Urinary bladder (tissue), 4 donors: ENCODE data around the gene CALR. TPM values are rescaled to one million over a fixed set of nuclear protein-coding genes. Genes with fewer than 3 reads are reported as not detected.
"Not testable (repeated sequence)": the region's sequence is repeated elsewhere in the genome, so short reads cannot be mapped to it uniquely, and the experiment has no call there.

Experiments
- DNase-seq: peaks from one replicate; pipeline ENCODE4 v3.0.0-alpha.2; 2015; ENCODE audit errors: extremely low spot score
- H3K27ac ChIP-seq: one replicate; pipeline ENCODE4 v1.5.1; 2013; ENCODE audit warnings: low read depth, mild to moderate bottlenecking, moderate library complexity
- H3K36me3 ChIP-seq: one replicate; pipeline ENCODE4 v1.6.1; 2013; ENCODE audit warnings: mild to moderate bottlenecking, moderate library complexity; ENCODE audit not compliant: insufficient read depth
- H3K4me1 ChIP-seq: one replicate; pipeline ENCODE4 v1.6.1; 2013; ENCODE audit warnings: mild to moderate bottlenecking, moderate library complexity; ENCODE audit not compliant: insufficient read depth
- H3K4me3 ChIP-seq: one replicate; pipeline ENCODE4 v1.5.1; 2013; ENCODE audit warnings: low read depth, low read length
- WGBS: extraction: QIAGEN DNeasy Blood & Tissue Kit; methylation state at CpG from one replicate; pipeline ENCODE4 v1.1.7; 2013; 5-methylcytosine and 5-hydroxymethylcytosine counted together
- polyA plus RNA-seq: library from polyadenylated mRNA; stranded (reverse); fragments of 200-250 nt; gene quantifications from one replicate; pipeline ENCODE4 v1.2.3, GENCODE V29; 2013
- total RNA-seq: library from RNA; depleted of rRNA; stranded (reverse); fragments of >200 nt; gene quantifications from one replicate; pipeline ENCODE4 v1.2.3, GENCODE V29; 2014
- donor health status: healthy with polysubstance abuse.
- donor health status: healthy.

Gene CALR
- total and polyA plus RNA-seq, 2 donors: 350 to 366 TPM

DNA sequence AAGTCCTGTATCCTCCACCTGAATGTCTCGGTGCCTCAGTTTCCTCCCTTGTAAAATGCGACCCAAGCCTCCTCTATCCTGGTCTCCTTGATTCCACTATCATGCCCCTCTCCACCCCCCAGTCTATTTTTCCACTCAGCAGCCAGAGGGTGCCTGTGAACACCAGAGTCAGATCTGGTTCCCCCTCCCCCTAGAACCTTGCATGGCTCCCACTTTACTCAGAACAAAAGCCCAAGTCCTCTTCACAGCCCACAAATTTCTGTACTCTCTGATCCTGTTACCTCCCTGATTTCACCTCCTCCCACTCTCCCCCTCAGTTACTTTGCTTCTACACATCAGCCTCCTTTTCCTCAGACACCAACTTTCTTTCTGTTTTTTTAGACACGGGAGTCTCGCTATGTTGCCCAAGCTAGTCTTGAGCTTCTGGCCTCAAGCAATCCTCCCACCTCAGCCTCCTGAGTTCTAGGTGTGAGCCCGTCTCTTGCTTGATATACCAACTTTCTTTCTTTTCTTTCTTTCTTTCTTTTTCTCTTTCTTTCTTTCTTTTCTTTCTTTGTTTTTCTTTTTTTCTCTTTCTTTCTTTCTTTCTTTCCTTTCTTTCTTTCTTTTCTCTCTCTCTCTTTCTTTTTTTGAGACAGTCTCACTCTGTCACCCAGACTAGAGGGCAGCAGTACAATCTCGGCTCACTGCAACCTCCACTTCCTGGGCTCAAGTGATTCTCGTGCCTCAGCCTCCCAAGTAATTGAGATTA is 31.8 kb downstream of the CALR start:
- H3K4me3 ChIP-seq: no peak overlapping the region
- 84% methylated on average over 7 of the region's 7 CpGs for WGBS
- no peaks in the 10 kb centered on the region for H3K36me3 ChIP-seq
- no peak for DNase-seq
- H3K4me1 ChIP-seq: no peaks in the 10 kb centered on the region
- no peak overlapping the region for H3K27ac ChIP-seq

DNA sequence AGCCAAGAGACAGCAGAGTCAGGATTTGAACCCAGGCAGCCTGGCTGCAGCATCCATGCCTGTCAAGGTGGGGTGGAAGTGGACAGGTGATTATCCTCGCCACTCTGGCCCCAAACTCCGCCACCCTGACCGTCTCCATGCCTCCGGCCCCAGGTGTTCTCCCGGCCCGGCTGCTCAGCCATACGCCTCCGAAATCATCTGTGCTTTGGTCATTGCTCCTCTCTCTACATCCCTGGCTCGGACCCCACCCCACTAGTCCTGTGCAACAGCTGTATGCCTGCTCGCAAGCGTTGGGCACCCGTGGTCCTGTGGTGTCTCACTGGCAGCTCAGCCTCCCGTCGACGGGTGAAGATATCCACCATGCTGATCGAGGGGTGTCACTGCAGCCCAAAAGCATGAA is 34.8 kb downstream of the CALR start:
- H3K4me1 ChIP-seq: no peaks in the 10 kb centered on the region
- 83% methylated on average over 16 of the region's 16 CpGs for WGBS
- H3K36me3 ChIP-seq: no peaks in the 10 kb centered on the region
- no peak for DNase-seq
- no peak overlapping the region for H3K27ac ChIP-seq
- no peak overlapping the region for H3K4me3 ChIP-seq

DNA sequence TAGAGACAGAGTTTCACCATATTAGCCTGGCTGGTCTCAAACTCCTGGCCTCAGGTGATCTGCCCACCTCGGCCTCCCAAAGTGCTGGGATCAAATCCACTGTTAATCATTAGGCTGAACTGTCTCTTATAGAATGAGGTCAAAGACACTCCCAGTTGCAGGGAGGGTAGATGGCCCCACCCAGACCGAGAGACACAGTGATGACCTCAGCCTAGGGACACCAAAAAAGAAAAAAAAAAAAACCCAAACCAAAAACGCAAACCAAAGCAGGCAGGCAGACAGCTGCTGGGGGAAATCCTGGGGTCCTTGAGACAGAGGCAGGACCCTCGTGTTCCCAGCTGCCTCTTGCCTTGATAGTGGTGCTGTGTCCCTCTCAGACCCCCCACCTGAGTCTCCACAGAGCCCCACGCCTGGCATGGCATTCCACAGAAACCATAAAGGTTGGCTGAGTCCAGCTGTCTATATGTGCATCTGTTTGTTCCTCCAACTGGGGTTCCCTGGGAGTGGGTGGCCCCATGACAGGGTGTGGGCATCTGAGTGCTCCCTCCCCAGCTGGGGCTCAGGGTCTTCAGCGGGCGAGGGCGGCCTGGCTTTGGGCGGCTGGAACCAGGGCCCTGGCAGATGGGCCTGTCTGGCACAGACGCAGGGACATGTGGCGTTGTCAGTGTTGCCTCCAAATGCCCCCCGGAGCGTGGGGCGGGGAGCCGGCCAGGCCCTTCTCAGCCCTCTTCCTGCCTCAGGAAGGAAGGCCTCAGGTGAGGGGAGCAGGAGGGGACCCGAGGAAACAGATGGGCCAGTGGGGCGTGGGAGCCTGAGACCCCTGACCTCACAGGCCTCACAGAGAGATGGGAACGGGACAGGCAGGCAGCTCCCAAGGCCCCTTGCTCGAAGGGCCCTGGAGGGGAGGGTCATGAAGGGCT is 36.2 kb downstream of the CALR start:
- H3K4me3 ChIP-seq: no peak overlapping the region
- no peaks in the 10 kb centered on the region for H3K36me3 ChIP-seq
- WGBS: 70% methylated on average over 19 of the region's 19 CpGs
- H3K4me1 ChIP-seq: no peaks in the 10 kb centered on the region
- no peak overlapping the region for H3K27ac ChIP-seq
- DNase-seq: no peak

DNA sequence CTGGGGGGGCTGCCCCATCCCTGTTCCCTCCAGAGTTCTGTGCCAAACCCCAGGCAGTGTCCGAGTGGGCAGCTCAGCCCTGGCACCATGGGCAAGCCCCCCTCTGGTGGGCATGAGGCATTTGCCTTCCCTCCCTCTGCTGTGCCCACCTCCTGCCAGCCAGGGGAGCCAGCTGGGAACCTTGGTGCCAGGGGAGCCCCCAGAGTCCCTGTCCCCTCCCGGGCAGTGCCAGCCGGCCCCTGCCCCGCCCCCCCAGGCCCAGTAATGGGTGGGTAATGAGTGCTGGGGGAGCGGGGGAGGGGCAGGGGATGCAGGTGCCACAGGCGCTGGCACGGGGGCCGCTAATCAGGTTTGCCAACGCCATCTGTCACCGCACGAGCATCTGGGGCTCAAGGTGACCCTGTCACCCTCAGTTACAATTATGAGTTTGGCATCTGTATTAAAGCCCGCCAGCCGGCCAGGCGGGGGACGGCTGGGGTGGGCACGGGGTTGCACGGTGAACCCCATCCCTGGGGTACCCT is 36.9 kb downstream of the CALR start:
- Histone ChIP-seq H3K36me3 (no peaks in the 10 kb centered on the region), H3K4me3 (no peak overlapping the region), H3K27ac (no peak overlapping the region), H3K4me1 (no peaks in the 10 kb centered on the region)
- DNase-seq: no peak
- WGBS: 75% methylated on average over 17 of the region's 17 CpGs

DNA sequence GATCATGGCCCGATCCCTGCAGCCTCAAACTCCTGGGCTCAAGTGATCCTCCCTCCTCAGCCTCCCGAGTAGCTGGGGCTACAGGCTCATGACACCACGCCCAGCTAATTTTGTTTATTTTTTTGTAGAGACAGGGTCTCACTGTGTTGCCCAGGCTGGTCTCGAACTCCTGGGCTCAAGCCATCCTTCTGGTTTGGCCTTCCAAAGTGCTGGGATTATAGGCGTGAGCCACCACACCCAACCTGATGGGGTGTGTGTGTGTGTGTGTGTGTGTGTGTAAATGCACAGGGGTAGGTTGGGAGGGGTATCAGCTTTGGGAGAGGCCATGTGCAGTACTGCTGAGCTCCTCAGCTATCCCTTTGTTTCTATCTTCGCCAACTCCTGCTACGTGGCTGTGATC is 37.7 kb downstream of the CALR start:
- H3K4me3 ChIP-seq, H3K36me3 ChIP-seq, H3K4me1 ChIP-seq, DNase-seq, H3K27ac ChIP-seq: not testable (repeated sequence)
- 78% methylated on average over 7 of the region's 7 CpGs for WGBS

DNA sequence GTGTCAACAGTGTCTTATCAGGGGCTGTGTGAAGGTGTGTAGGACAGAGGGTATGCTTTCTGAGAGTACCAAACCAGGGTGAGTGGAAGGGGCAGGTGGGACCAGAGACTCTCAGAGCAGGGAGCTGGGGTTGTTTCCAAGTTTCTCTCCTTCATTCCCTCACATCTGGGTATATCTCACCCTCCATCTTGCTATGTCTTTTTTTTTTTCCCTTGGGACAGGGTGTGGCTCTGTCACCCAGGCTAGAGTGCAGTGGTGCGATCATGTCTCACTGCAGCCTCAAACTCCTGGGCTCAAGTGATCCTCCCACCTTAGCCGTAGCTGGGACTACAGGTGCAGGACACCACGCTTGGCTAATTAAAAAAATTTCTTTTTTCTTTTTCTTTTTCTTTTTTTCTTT is 41.6 kb downstream of the CALR start:
- no peak overlapping the region for H3K27ac ChIP-seq
- DNase-seq: no peak
- no peaks in the 10 kb centered on the region for H3K36me3 ChIP-seq
- 95% methylated on average over 3 of the region's 3 CpGs for WGBS
- no peaks in the 10 kb centered on the region for H3K4me1 ChIP-seq
- no peak overlapping the region for H3K4me3 ChIP-seq

DNA sequence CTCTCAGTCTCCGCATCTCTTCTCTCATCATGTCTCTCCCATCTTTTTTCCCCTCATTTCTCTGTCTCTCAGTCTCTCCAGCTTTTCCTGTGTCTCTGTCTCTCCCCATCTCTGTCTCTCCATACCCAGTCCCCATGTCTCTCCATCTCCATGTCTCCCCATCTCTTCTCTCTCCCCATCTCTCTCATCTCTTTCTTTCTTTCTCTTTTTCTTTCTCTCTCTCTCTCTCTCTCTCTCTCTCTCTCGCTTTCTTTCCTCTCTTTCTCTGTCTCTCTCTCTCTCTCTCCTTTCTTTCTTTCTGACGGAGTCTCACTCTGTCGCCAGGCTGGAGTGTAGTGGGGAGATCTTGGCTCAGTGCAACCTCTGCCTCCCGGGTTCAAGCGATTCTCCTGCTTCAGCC is 44.2 kb downstream of the CALR start:
- H3K4me3 ChIP-seq: no peak overlapping the region
- DNase-seq: no peak
- H3K36me3 ChIP-seq: no peaks in the 10 kb centered on the region
- WGBS: 93% methylated on average over 6 of the region's 6 CpGs
- no peaks in the 10 kb centered on the region for H3K4me1 ChIP-seq
- no peak overlapping the region for H3K27ac ChIP-seq

DNA sequence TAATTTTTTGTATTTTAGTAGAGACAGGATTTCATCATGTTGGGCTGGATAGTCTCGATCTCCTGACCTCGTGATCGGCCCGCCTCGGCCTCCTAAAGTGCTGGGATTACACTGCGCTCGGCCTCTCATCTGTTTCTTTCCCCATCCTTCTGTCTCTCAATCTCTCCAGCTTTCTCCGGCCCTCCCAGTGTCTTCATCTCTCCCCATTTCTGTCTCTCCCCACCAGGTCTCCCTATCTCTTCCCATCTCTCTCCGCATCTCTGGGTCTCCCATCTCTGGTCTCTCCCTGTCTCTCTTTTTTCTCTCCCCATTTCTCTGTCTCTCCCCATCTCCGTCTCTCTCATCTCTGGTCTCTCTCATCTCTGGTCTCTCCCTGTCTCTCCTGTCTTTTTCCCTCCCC is 44.7 kb downstream of the CALR start:
- H3K4me1 ChIP-seq: no peaks in the 10 kb centered on the region
- 49% methylated on average over 10 of the region's 10 CpGs for WGBS
- no peak overlapping the region for H3K27ac ChIP-seq
- no peak overlapping the region for H3K4me3 ChIP-seq
- no peak for DNase-seq
- H3K36me3 ChIP-seq: no peaks in the 10 kb centered on the region

DNA sequence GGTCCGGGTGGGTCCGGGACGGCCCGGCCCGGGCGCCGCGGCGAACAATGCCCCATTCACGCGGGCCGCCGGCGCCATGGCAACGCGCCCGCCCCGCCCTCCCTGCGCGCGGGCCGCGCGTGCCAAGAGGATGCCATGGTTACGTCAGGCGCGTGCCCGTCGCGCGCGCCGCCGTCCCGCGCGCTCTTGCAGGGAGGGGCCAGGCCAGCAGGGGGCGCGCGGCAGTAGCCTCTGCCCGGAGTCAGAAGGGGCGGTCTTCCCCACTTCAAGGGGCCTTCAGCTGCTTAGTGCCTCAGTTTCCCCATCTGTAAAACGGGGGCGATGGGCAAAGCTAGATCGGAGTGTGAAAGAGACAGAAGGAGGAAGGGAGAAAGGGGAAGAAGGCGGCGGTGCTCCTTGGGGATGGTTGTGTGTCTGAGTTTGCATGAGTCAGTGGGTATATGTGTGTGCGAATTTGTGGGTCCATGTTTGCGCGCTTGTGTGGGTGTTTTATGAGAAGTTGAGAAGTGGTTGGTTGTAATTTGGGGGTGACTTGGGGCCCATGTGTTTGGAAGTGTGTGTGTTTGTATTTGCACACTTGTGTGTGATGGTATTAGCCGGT is 45.2 kb downstream of the CALR start:
- no peak for DNase-seq
- 10% methylated on average over 51 of the region's 51 CpGs for WGBS

DNA sequence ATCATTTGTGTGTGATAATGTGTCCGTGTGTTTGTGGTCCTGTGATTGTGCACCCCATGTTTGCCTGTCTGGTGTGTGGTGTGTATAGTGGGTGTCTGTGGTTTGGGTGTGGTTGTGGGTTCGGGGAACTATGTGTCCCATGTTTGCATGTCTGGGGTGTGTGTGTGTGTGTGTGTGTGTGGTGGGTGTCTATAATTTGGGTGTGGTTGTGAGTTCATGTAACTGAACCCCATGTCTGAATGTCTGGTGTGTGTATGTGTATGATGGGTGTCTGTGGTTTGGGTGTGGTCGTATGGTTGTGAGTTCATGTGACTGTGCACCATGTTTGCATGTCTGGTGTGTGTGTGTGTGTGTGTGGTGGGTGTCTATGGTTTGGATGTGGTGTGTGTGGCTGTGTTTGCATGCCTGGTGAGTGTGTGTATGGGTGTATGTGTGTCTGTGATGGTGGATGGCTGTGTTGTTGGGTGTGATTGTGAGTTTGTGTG is 45.8 kb downstream of the CALR start:
- WGBS: 79% methylated on average over 3 of the region's 3 CpGs
- Histone ChIP-seq H3K27ac (no peak overlapping the region), H3K4me3 (no peak overlapping the region)

More for the DNA sequence above, 45.2 kb downstream of the CALR start:
- Histone ChIP-seq H3K36me3 (no peaks in the 10 kb centered on the region), H3K4me1 (no peaks in the 10 kb centered on the region), H3K27ac (no peak overlapping the region), H3K4me3 (no peak overlapping the region)

DNA sequence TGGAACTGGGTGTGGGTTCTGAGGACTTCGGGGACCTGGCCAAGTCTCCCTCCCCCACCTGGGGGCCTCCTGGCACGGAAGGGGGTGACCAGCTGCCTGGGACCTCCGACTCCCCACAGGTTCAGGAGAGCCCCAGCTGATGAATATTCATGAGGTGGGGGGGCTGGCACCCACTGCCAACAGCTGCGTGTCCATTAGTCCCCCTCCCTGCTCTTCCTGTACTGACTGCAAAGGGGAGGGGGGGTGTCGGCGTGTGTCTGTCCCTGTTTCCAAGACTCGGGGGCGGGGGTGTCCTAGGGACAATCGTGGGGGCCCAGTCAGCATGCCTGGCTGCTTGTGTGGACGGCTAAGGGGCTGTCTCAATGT is 46.3 kb downstream of the CALR start:
- WGBS: 48% methylated on average over 10 of the region's 10 CpGs
- no peak overlapping the region for H3K27ac ChIP-seq
- DNase-seq: no peak
- H3K36me3 ChIP-seq: no peaks in the 10 kb centered on the region
- no peak overlapping the region for H3K4me3 ChIP-seq
- no peaks in the 10 kb centered on the region for H3K4me1 ChIP-seq

More for the DNA sequence above, 45.8 kb downstream of the CALR start:
- Histone ChIP-seq H3K36me3 (no peaks in the 10 kb centered on the region), H3K4me1 (no peaks in the 10 kb centered on the region)
- DNase-seq: no peak

DNA sequence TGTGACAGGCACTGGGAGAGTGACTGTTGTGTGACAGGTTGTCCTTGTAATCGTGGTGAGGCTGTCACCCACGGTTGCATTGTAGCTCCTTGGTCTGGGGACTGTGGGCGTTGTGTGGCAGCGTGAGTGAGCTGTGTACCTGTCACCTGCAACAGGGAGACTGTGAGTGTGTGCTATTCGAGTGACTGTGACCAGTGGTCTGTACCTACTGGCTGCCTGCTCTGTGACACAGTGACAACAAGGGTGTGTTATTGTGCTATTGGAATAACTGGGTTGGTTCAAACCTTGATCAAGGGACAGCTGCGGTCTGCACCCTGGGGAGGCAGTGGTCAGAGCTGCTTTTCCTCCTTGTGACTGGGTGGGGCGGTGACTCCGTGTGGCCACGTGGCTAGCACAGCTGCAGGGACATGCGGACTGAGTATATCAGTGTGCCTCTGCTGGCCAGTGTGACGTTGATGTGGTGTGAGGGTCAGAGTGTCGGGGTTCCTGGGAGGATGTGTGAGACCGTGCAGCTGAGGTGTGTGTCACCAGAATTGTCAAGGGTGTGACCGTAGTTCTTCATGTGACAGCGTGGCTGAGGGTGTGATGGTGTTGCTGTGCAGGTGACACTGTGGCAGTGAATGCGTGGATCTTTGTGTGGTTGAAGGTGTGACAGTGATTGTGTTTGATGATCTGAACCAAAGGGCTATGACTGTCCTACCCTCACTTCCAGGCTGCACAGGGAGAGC is 46.8 kb downstream of the CALR start:
- no peaks in the 10 kb centered on the region for H3K36me3 ChIP-seq
- WGBS: 66% methylated on average over 16 of the region's 16 CpGs
- no peak for DNase-seq
- no peak overlapping the region for H3K27ac ChIP-seq
- H3K4me3 ChIP-seq: no peak overlapping the region
- no peaks in the 10 kb centered on the region for H3K4me1 ChIP-seq

DNA sequence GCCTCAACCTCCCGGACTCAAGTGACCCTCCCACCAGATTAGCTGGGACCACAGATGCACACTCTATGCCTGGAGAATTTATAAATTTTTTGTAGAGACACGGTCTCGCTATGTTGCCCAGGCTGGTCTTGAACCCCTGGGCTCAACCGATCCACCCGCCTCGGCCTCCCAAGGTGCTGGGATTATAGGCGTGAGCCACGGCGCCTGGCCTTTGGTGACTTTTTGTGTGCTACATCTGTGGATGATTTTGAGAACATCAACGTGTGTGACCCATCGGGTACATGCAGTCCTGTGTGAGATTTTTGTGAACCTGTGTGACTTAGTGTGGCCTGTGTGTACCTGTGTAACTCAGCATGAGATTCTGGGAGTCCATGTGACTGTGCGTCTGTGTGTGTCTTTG is 48.3 kb downstream of the CALR start:
- no peak for DNase-seq
- WGBS: 97% methylated on average over 12 of the region's 12 CpGs
- Histone ChIP-seq H3K36me3 (no peaks in the 10 kb centered on the region), H3K27ac (no peak overlapping the region), H3K4me1 (no peaks in the 10 kb centered on the region), H3K4me3 (no peak overlapping the region)
